Adrenal gland (tissue), 5 donors: ENCODE data around the gene RASA3.

Source experiments
- POLR2A ChIP-seq, 2 donors: fragments of 450-650 bp; IDR thresholded peaks; one replicate each; pipeline ENCODE4 v1.6.1; 2017; ENCODE audit warnings: antibody characterized with exemption in 2 of 2, mild to moderate bottlenecking in 2 of 2, moderate library complexity in 1 of 2
- TF ChIP-seq, protein P1 (sequence below), 6 experiments: fragments of 450-650 bp in 4 of 6; fragments of 200-600 bp in 2 of 6; sonication (generic) in 1 of 6; IDR thresholded peaks; 1 replicate in 5 of 6; 2 replicates in 1 of 6; pipeline versions ENCODE4 v1.5.1 to v1.8.0; 2016 to 2021; ENCODE audit warnings: antibody characterized with exemption in 6 of 6, mild to moderate bottlenecking in 2 of 6, moderate library complexity in 1 of 6
- donor health status: DM: no; HTN: no; CAD: no.

DNA sequence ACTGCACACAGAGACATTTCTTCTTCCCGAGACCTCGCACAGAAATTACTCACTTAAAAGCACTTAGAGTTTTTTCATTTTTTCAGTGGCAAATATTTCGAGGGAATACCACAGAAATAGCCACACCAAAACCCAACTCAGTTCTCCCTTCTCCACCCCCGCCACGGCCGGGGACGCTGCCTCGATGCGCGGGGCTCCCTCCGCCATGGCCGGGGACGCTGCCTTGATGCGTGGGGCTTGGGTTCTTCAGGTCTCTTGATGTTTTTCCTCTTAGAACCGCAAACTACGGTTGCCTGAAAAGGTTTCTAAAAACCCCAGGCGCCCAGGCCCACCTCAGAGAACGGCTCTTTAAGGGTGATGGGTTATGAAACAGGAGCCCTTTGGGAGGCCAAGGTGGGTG lies 71.4 kb downstream of the RASA3 start:
- no peak for TF ChIP-seq POLR2A (IDR thresholded peaks at IDR 0.05)
- TF ChIP-seq, protein P1, sequence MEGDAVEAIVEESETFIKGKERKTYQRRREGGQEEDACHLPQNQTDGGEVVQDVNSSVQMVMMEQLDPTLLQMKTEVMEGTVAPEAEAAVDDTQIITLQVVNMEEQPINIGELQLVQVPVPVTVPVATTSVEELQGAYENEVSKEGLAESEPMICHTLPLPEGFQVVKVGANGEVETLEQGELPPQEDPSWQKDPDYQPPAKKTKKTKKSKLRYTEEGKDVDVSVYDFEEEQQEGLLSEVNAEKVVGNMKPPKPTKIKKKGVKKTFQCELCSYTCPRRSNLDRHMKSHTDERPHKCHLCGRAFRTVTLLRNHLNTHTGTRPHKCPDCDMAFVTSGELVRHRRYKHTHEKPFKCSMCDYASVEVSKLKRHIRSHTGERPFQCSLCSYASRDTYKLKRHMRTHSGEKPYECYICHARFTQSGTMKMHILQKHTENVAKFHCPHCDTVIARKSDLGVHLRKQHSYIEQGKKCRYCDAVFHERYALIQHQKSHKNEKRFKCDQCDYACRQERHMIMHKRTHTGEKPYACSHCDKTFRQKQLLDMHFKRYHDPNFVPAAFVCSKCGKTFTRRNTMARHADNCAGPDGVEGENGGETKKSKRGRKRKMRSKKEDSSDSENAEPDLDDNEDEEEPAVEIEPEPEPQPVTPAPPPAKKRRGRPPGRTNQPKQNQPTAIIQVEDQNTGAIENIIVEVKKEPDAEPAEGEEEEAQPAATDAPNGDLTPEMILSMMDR (IDR thresholded peaks at IDR 0.05): no peak
